Uterus (tissue), 4 donors: ENCODE measurements around the gene TOB1. TPM values are rescaled to one million over a fixed set of nuclear protein-coding genes. Genes with fewer than 3 reads are reported as not detected.

Experiments used
- DNase-seq, 2 donors: peaks; one replicate each; pipeline ENCODE4 v3.0.0-alpha.2; 2019 to 2020
- H3K27ac ChIP-seq, 2 donors: fragments of 200-600 bp; sonication (generic); 1 replicate in 1 of 2; 2 replicates in 1 of 2; pipeline ENCODE4 v1.5.1; 2016 to 2018
- H3K27me3 ChIP-seq, 2 donors: fragments of 200-600 bp; sonication (generic); one replicate each; pipeline ENCODE4 v1.5.1; 2018 to 2019; ENCODE audit warnings: control low read depth in 1 of 2
- H3K36me3 ChIP-seq, 2 donors: fragments of 200-600 bp; sonication (generic); one replicate each; pipeline ENCODE4 v1.5.1; 2019; ENCODE audit warnings: control low read depth in 1 of 2
- H3K4me1 ChIP-seq, 2 donors: fragments of 200-600 bp; sonication (generic); one replicate each; pipeline ENCODE4 v1.5.1; 2018 to 2019; ENCODE audit warnings: control low read depth in 1 of 2
- H3K4me3 ChIP-seq, 2 donors: fragments of 200-600 bp; sonication (generic); 1 replicate in 1 of 2; 2 replicates in 1 of 2; pipeline ENCODE4 v1.5.1; 2018 to 2019; ENCODE audit warnings: mild to moderate bottlenecking in 1 of 2
- H3K9me3 ChIP-seq, 2 donors: fragments of 200-600 bp; sonication (generic); one replicate each; pipeline ENCODE4 v1.5.1; 2019; ENCODE audit warnings: control low read depth in 1 of 2
- POLR2A ChIP-seq, 2 donors: fragments of 450-650 bp; IDR thresholded peaks; one replicate each; pipeline ENCODE4 v1.6.1; 2016; ENCODE audit warnings: antibody characterized with exemption in 2 of 2, mild to moderate bottlenecking in 1 of 2, moderate library complexity in 1 of 2
- intact Hi-C: fragments of 100-400 bp; cut with DNase I; formaldehyde crosslinking; loops from one replicate; pipeline ENCODE4 v1.15.1; 2023; ENCODE audit warnings: low total_unique reads
- total RNA-seq, 4 donors: library from RNA; depleted of rRNA in 3 of 4; stranded (reverse); fragments of >200 nt in 3 of 4; gene quantifications; one replicate each; pipeline versions ENCODE4 v1.1.0 to v1.2.4, GENCODE V29; 2014 to 2023
- TF ChIP-seq, protein P1 (sequence below), 4 experiments: fragments of 200-600 bp in 2 of 4; fragments of 450-650 bp in 2 of 4; sonication (generic) in 2 of 4; IDR thresholded peaks; one replicate each; pipeline ENCODE4 v1.5.1; 2016 to 2019; ENCODE audit warnings: antibody characterized with exemption in 4 of 4, mild to moderate bottlenecking in 2 of 4, moderate library complexity in 1 of 4
- donor health status: DM: yes; HTN: yes; CAD: no.

Gene TOB1
- total RNA-seq, 4 donors from 2014 or later: 16.5 to 64.3 (median 27.5) TPM

DNA sequence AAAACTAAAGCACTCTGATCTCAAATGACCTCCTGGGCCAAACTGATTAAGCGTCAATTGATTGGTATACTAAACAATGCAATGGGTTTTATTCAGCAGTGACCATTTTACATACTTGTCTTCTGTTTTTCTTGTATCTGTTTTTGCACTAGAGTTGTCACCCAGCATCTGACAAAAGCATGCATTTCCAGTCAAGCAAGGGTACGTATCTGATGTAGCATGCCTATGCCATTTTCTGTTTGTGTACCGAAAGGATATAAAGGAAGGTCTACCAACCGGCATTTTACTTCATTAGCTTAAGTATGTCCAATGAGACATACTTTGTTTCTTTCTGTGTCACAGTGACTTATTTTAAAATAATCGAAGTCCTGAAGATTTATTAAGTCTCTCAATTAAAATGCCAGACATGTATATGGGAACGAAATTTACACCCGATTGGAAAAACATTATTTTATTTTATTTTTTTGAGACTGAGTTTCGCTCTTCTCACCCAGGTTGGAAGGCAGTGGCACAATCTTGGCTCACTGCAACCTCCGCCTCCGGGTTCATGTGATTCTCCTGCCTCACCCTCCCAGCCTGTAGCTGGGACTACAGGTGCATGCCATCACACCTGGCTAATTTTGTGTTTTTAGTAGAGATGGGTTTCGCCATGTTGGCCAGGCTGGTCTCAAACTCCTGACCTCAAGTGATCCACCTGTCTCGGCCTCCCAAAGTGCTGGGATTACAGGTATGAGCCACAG, 7.5 kb downstream of the TOB1 start:
- H3K36me3 ChIP-seq: no peaks in the 10 kb centered on the region
- no peaks in the 10 kb centered on the region for H3K27me3 ChIP-seq
- no peak overlapping the region for H3K27ac ChIP-seq
- no peak for DNase-seq
- no peak for TF ChIP-seq POLR2A (IDR thresholded peaks at IDR 0.05)
- TF ChIP-seq, protein P1, sequence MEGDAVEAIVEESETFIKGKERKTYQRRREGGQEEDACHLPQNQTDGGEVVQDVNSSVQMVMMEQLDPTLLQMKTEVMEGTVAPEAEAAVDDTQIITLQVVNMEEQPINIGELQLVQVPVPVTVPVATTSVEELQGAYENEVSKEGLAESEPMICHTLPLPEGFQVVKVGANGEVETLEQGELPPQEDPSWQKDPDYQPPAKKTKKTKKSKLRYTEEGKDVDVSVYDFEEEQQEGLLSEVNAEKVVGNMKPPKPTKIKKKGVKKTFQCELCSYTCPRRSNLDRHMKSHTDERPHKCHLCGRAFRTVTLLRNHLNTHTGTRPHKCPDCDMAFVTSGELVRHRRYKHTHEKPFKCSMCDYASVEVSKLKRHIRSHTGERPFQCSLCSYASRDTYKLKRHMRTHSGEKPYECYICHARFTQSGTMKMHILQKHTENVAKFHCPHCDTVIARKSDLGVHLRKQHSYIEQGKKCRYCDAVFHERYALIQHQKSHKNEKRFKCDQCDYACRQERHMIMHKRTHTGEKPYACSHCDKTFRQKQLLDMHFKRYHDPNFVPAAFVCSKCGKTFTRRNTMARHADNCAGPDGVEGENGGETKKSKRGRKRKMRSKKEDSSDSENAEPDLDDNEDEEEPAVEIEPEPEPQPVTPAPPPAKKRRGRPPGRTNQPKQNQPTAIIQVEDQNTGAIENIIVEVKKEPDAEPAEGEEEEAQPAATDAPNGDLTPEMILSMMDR (IDR thresholded peaks at IDR 0.05): no peak
- H3K4me1 ChIP-seq: peaks cover 0 to 5% of the 10 kb centered on the region in 2 donors
- intact Hi-C loops: no loop called here
- H3K9me3 ChIP-seq: no peaks in the 10 kb centered on the region
- no peak overlapping the region for H3K4me3 ChIP-seq

GRCh38 chr17:50856431-50856830, 9.7 kb downstream of the TOB1 start:
- no peaks in the 10 kb centered on the region for H3K4me1 ChIP-seq
- no peaks in the 10 kb centered on the region for H3K36me3 ChIP-seq
- H3K9me3 ChIP-seq: no peaks in the 10 kb centered on the region
- H3K27ac ChIP-seq: no peak overlapping the region
- no peaks in the 10 kb centered on the region for H3K27me3 ChIP-seq
- no peak for DNase-seq
- TF ChIP-seq POLR2A (IDR thresholded peaks at IDR 0.05): no peak
- TF ChIP-seq, protein P1 (IDR thresholded peaks at IDR 0.05): no peak
- intact Hi-C loops: no loop called here
- no peak overlapping the region for H3K4me3 ChIP-seq

GRCh38 chr17:50855708-50856330, 10.3 kb downstream of the TOB1 start:
- no peaks in the 10 kb centered on the region for H3K4me1 ChIP-seq
- H3K36me3 ChIP-seq: no peaks in the 10 kb centered on the region
- H3K9me3 ChIP-seq: no peaks in the 10 kb centered on the region
- no peaks in the 10 kb centered on the region for H3K27me3 ChIP-seq
- DNase-seq: no peak
- H3K27ac ChIP-seq: no peak overlapping the region
- intact Hi-C loops: no loop called here
- TF ChIP-seq, protein P1 (IDR thresholded peaks at IDR 0.05): no peak
- no peak for TF ChIP-seq POLR2A (IDR thresholded peaks at IDR 0.05)
- H3K4me3 ChIP-seq: no peak overlapping the region

GRCh38 chr17:50853781-50854180, 12.4 kb downstream of the TOB1 start:
- no peak for TF ChIP-seq POLR2A (IDR thresholded peaks at IDR 0.05)
- TF ChIP-seq, protein P1 (IDR thresholded peaks at IDR 0.05): no peak
- no peaks in the 10 kb centered on the region for H3K4me1 ChIP-seq
- DNase-seq: no peak
- H3K27ac ChIP-seq: no peak overlapping the region
- no peaks in the 10 kb centered on the region for H3K9me3 ChIP-seq
- intact Hi-C loops: loop anchor here (5.0 kb wide), 1 partner anchor 99 kb away; no protein-coding TSS in a partner anchor
- no peaks in the 10 kb centered on the region for H3K27me3 ChIP-seq
- no peak overlapping the region for H3K4me3 ChIP-seq
- H3K36me3 ChIP-seq: no peaks in the 10 kb centered on the region

DNA sequence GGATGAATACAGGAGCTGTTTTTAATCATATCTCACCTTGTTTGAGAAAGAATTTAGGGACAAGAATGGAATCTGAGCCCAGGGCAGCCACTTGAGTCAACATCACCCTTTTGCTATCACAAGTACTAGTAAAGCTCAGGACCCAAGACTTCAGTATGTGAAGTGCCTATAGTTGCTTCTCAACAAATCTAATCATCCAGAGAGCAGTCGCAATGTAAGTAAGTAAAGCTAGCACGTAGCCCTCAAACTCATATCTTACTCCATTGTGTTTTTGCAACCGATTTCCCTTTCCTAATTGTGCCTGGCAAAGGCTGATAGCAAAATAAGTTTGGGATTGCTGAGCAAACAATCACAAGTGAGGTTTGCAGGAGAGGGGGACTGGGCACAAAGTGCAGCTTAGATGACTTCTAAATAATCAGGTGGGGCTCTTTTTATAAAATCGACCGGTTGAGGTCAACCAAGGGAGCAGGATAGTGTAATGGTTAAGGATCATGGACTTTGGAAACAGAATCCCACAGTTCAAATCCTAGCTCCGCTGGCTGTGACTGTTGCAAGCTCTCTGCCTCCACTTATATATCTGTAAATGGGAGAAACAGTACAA, 13.0 kb downstream of the TOB1 start:
- Histone ChIP-seq H3K27ac (peak overlapping the region in 1 of 2 donors; percentile 83), H3K27me3 (no peaks in the 10 kb centered on the region), H3K4me1 (no peaks in the 10 kb centered on the region), H3K4me3 (no peak overlapping the region), H3K36me3 (no peaks in the 10 kb centered on the region), H3K9me3 (no peaks in the 10 kb centered on the region)
- intact Hi-C loops: loop anchor here (5.0 kb wide), 1 partner anchor 99 kb away; no protein-coding TSS in a partner anchor
- no peak for DNase-seq
- TF ChIP-seq, protein P1 (IDR thresholded peaks at IDR 0.05): no peak
- no peak for TF ChIP-seq POLR2A (IDR thresholded peaks at IDR 0.05)
